Heart right ventricle (tissue), 16 donors: ENCODE measurements around the gene BRD2. TPM values are rescaled to one million over a fixed set of nuclear protein-coding genes. Genes with fewer than 3 reads are reported as not detected.

ENCODE experiments used
- ATAC-seq, 8 donors: fragments of 200-7000 bp; cut with Tn5 transposase; one replicate each; pipeline ENCODE4 v1.9.1; 2020; ENCODE audit warnings: mild to moderate bottlenecking in 8 of 8, moderate library complexity in 8 of 8, moderate number of reproducible peaks in 1 of 8
- DNase-seq, 2 donors: peaks; one replicate each; pipeline ENCODE4 v3.0.0-alpha.2; 2020
- H3K27ac ChIP-seq, 10 donors: fragments of 200-600 bp; sonication (generic) in 2 of 10; one replicate each; pipeline versions ENCODE4 v1.5.0 to v1.8.0; 2020 to 2022; ENCODE audit warnings: mild to moderate bottlenecking in 3 of 10
- H3K27me3 ChIP-seq, 7 donors: fragments of 200-600 bp; one replicate each; pipeline ENCODE4 v1.8.0; 2021 to 2022; ENCODE audit warnings: mild to moderate bottlenecking in 2 of 7
- H3K36me3 ChIP-seq, 9 donors: fragments of 200-600 bp; sonication (generic) in 1 of 9; one replicate each; pipeline versions ENCODE4 v1.5.0 to v1.8.0; 2020 to 2022; ENCODE audit warnings: mild to moderate bottlenecking in 2 of 9
- H3K4me1 ChIP-seq, 9 donors: fragments of 200-600 bp; sonication (generic) in 1 of 9; one replicate each; pipeline versions ENCODE4 v1.5.0 to v1.8.0; 2020 to 2022; ENCODE audit warnings: mild to moderate bottlenecking in 4 of 9
- H3K4me3 ChIP-seq, 10 donors: fragments of 200-600 bp; sonication (generic) in 2 of 10; one replicate each; pipeline versions ENCODE4 v1.5.0 to v1.8.0; 2020 to 2022; ENCODE audit warnings: mild to moderate bottlenecking in 7 of 10, moderate library complexity in 2 of 10
- H3K9me3 ChIP-seq, 11 donors: fragments of 200-600 bp in 10 of 11; sonication (generic) in 2 of 11; one replicate each; pipeline versions ENCODE4 v1.5.0 to v1.8.0; 2013 to 2022; ENCODE audit warnings: mild to moderate bottlenecking in 2 of 11, control low read depth in 1 of 11, moderate library complexity in 1 of 11
- CTCF ChIP-seq, 9 donors: fragments of 200-600 bp; sonication (generic) in 2 of 9; IDR thresholded peaks; one replicate each; pipeline versions ENCODE4 v1.5.0 to v1.8.0; 2021 to 2022; ENCODE audit warnings: antibody characterized with exemption in 9 of 9, mild to moderate bottlenecking in 5 of 9, moderate library complexity in 1 of 9
- WGBS, 2 donors: extraction: QIAGEN DNeasy Blood & Tissue Kit; methylation state at CpG; one replicate each; pipeline ENCODE4 v1.1.7; 2013; ENCODE audit warnings: inconsistent platforms in 1 of 2; 5-methylcytosine and 5-hydroxymethylcytosine counted together
- intact Hi-C, 10 donors: fragments of 100-400 bp; cut with DNase I; formaldehyde crosslinking; loops; one replicate each; pipeline versions ENCODE4 v1.11.1 to v1.14.2; 2022
- polyA plus RNA-seq, 2 donors: library from polyadenylated mRNA; stranded (reverse); fragments of 200-250 nt; gene quantifications; one replicate each; pipeline ENCODE4 v1.2.3, GENCODE V29; 2013
- total RNA-seq, 10 donors: library from RNA; stranded (reverse); fragmentation: NEBNext Ultra II Directional in 3 of 10; extraction: Animal tissue kit (Norgen Biotek cat#: 25700) in 3 of 10; gene quantifications; one replicate each; pipeline versions ENCODE4 v1.2.1 to v1.2.4, GENCODE V29; 2021 to 2023
- donor health status: Arrhythmogenic right ventricular cardiomyopathy.
- donor health status: ischemic (EF 13 %, LVEDD 7.1; RV severe dilation, severe dysfunction).
- donor health status: healthy with polysubstance abuse.
- donor health status: DM: no; HTN: yes; CAD: no.
- donor health status: DM: no; HTN: no; CAD: no.
- donor health status: ischemic (EF 25% LVEDD 6.9; RV normal size, moderate dysfunction).
- donor health status: ischemic (EF 25% LVEDD 5.7; RV mildly dilated, moderate dysfunction).
- donor health status: healthy.
- donor health status: DM: yes; HTN: yes; CAD: no.
- donor health status: Ischemic cardiomyopathy.
- donor health status: ischemic (EF 35%, LVEDD 5.7; RV mildly dilated, moderate dysfunction).
- donor health status: nonischemic (EF 11% LVEDD 7.7; RV severe dilation, severe dysfunction).
- donor health status: DM: yes; HTN: yes; CAD: no.
- donor health status: PGD.
- donor health status: ischemic (EF 29% LVEDD 5.4; RV normal size, mild dysfunction).
- donor health status: nonischemic (EF 23%, LVEDD 6.1; RV moderate dilation, normal function).

Gene BRD2
- total and polyA plus RNA-seq, 12 donors, result 49.3 to 97.0 (median 74.9) TPM

DNA sequence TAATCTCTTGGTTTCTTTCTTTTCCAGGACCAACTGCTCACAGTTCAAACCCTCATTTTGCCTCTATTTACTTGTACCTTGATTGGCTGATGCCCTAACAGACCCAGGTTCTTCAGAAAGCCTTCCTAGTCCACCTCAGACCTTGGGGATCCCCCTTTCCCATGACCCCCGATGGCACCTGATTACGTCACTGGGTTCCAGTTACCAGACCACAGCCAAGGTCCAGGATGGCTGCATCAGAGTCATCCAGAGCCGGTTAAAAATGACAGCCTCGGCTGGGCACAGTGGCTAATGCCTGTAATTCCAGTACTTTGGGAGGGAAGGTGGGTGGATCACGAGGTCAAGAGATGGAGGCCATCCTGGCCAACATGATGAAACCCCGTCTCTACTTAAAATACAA, 36.5 kb downstream of the BRD2 start:
- 78 to 81% methylated on average over 6 of the region's 6 CpGs for WGBS, 2 donors
- intact Hi-C loops, result loop anchor here in 2 of 10 donors (5.0 to 10.0 kb wide), 2 partner anchors 212 to 240 kb away; no protein-coding TSS in a partner anchor
- ATAC-seq (no peak), DNase-seq (no peak)
- H3K9me3 ChIP-seq, result no peaks in the 10 kb centered on the region
- no peak for TF ChIP-seq CTCF (IDR thresholded peaks at IDR 0.05)
- H3K27me3 ChIP-seq, result peaks cover 0 to 36% (median 6%) of the 10 kb centered on the region in 7 donors
- H3K36me3 ChIP-seq, result no peaks in the 10 kb centered on the region
- no peak overlapping the region for H3K4me3 ChIP-seq
- H3K27ac ChIP-seq, result no peak overlapping the region
- H3K4me1 ChIP-seq, result peaks cover 0 to 9% (median 7%) of the 10 kb centered on the region in 9 donors

GRCh38 chr6:33007831-33008400, 39.5 kb downstream of the BRD2 start:
- no peak overlapping the region for H3K4me3 ChIP-seq
- H3K4me1 ChIP-seq, result peaks cover 0 to 12% (median 9%) of the 10 kb centered on the region in 9 donors
- H3K27ac ChIP-seq, result no peak overlapping the region
- no peaks in the 10 kb centered on the region for H3K9me3 ChIP-seq
- intact Hi-C loops, result loop anchor here in 1 of 10 donors (10.0 kb wide), 1 partner anchor 237 kb away; no protein-coding TSS in a partner anchor
- WGBS, 2 donors, result 88 to 89% methylated on average over 26 of the region's 26 CpGs
- peaks cover 0 to 35% (median 8%) of the 10 kb centered on the region in 7 donors for H3K27me3 ChIP-seq
- DNase-seq (no peak), ATAC-seq (no peak)
- no peak for TF ChIP-seq CTCF (IDR thresholded peaks at IDR 0.05)
- H3K36me3 ChIP-seq, result no peaks in the 10 kb centered on the region

DNA sequence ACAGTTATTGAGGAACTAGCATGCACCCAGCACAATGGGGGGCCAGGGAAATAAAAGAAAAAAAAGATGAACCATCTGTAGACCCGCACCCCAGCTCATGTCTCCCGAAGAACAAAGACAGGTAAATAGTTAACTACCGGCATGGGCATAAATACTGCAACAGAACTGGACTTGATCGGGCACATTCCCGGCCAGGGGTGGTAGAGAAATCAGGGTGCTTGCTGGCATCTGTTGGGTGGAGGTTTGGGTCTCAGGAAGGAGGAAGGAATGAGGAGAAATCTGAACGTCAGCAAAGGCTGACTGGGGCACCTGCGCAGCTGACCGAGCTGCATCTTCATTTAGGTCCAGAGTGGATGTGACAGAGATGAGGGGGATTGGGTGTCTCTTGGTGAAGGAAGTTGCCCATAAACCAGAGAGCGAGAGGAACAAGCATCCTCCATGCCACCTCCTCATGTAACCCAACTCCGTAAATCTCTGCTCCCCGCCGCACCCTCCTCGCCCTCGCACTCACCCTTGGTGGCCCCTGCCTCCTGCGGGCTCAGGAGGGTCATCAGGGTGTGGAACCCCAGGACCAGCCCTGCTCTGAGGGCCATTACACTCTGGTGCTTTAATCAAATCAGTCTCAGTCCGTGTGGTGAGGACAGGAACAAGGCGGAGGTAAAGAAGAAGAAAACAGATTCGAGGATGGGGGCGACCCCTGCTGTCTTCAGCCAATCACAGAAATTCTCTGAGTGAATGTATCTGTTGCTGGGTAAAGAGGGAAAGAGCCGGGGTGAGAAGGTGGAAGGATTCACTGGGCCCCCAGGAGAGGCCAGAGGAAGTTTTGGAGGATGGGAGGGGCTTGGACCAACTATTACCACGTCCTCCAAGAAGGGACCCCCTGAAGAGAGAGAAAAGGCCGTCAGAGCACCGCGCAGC, 40.8 kb downstream of the BRD2 start, which contains the start of gene HLA-DOA:
TSS of gene HLA-DOA (minus strand) at position 648 of the 918 bp plus-strand sequence.
- Histone ChIP-seq H3K4me3 (peak within 1 kb of the TSS in 8 of 10 donors; percentile 6 to 54 (median 43)), H3K36me3 (no peaks in the 10 kb centered on the region), H3K9me3 (no peaks in the 10 kb centered on the region), H3K27me3 (peaks cover 0 to 38% (median 9%) of the 10 kb centered on the region in 7 donors), H3K27ac (peak within 1 kb of the TSS in 5 of 10 donors; percentile 25 to 79 (median 48)), H3K4me1 (peaks cover 0 to 16% (median 9%) of the 10 kb centered on the region in 9 donors)
- peak in 1 of 9 donors; percentile 18 for TF ChIP-seq CTCF (IDR thresholded peaks at IDR 0.05)
- intact Hi-C loops, result loop anchor here in 1 of 10 donors (10.0 kb wide), 1 partner anchor 236 kb away; no protein-coding TSS in a partner anchor
- peak; percentile 24 to 79 (median 54) for ATAC-seq
- DNase-seq, result peak in 1 of 2 donors; percentile 30
- 29 to 31% methylated on average over 24 of the region's 24 CpGs for WGBS, 2 donors

DNA sequence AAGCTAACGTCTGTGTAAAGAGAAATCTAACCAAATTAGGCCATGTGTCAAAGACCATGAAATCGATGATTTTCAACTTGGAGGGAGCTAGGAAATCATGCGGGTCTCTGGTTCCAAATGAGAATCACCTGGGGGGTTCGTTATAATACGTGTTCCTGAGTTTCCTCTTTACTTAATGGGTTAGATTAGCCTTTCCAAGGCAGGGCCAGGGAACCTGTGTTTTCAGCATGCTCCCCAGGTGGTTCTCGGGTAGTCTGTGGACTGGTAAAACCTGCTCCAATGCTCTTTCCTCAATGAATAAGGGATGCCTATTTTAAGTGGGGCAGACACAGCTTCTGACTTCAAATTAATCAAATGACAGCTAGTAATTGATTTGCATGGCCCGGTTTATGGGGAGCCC, 42.0 kb downstream of the BRD2 start:
- no peak for DNase-seq
- no peak for ATAC-seq
- no peak for TF ChIP-seq CTCF (IDR thresholded peaks at IDR 0.05)
- Histone ChIP-seq H3K36me3 (no peaks in the 10 kb centered on the region), H3K4me1 (peaks cover 0 to 25% (median 15%) of the 10 kb centered on the region in 9 donors), H3K27me3 (peaks cover 0 to 33% (median 9%) of the 10 kb centered on the region in 7 donors), H3K4me3 (no peak overlapping the region), H3K27ac (peak overlapping the region in 2 of 10 donors; percentile 25 to 79), H3K9me3 (no peaks in the 10 kb centered on the region)
- 67 to 73% methylated on average over 7 of the region's 7 CpGs for WGBS, 2 donors
- intact Hi-C loops, result loop anchor here in 6 of 10 donors (5.0 to 10.0 kb wide), 3 partner anchors 134 to 234 kb away; no protein-coding TSS in a partner anchor
